Daoy (cell line): Measurements from ENCODE around the gene RAB25. TPM values are rescaled to one million over a fixed set of nuclear protein-coding genes. Genes with fewer than 3 reads are reported as not detected.

Experiments used
- DNase-seq: peaks from one replicate; pipeline ENCODE4 v3.0.0-alpha.2; 2015; ENCODE audit warnings: low read depth
- total RNA-seq: library from RNA; depleted of rRNA; stranded (reverse); fragments of >200 nt; shearing (Covaris generic); gene quantifications from 2 replicates; pipeline ENCODE4 v1.2.3, GENCODE V29; 2014; rRNA removed

The RAB25 gene
- total RNA-seq, 1 experiment from 2014 or later = not detected

GRCh38 chr1:156117414-156118176 is 56.6 kb downstream of the RAB25 start:
- no peak for DNase-seq

- no peak for DNase-seq
Measured at GRCh38 chr1:156118177-156118868, 57.4 kb downstream of the RAB25 start.

- peak; percentile 81 for DNase-seq
Measured at GRCh38 chr1:156119503-156120209, 58.7 kb downstream of the RAB25 start.

Other genes with a start within 250 kb of the RAB25 start
- 16.0 and 22.5 TPM in 2 replicates for gene GON4L, start 203.9 kb upstream of the RAB25 start, total RNA-seq
- 7.4 and 12.8 TPM in 2 replicates for gene SYT11, start 201.6 kb upstream of the RAB25 start, total RNA-seq
- 22.4 and 26.6 TPM in 2 replicates for gene RIT1, start 149.8 kb upstream of the RAB25 start, total RNA-seq
- gene KHDC4, start 126.7 kb upstream of the RAB25 start, total RNA-seq = 45.8 and 58.2 TPM in 2 replicates
- not detected in 2 replicates for gene RXFP4, start 119.5 kb upstream of the RAB25 start, total RNA-seq
- gene ARHGEF2, start 82.6 kb upstream of the RAB25 start, total RNA-seq = 66.0 and 67.8 TPM in 2 replicates
- gene SSR2, start 40.2 kb upstream of the RAB25 start, total RNA-seq = 657 and 799 TPM in 2 replicates
- 22.7 and 28.5 TPM in 2 replicates for gene UBQLN4, start 7.4 kb upstream of the RAB25 start, total RNA-seq
- gene LAMTOR2, start 6.4 kb upstream of the RAB25 start, total RNA-seq = 29.8 and 53.9 TPM in 2 replicates
- 5.3 and 12.8 TPM in 2 replicates for gene MEX3A, start 21.3 kb downstream of the RAB25 start, total RNA-seq
- gene LMNA, start 53.6 kb downstream of the RAB25 start, total RNA-seq = 708 and 737 TPM in 2 replicates
- 0.29 and 0.68 TPM in 2 replicates for gene SEMA4A, start 92.4 kb downstream of the RAB25 start, total RNA-seq
- gene SLC25A44, start 132.9 kb downstream of the RAB25 start, total RNA-seq = 14.0 and 15.1 TPM in 2 replicates
- 84.6 and 91.3 TPM in 2 replicates for gene PMF1, start 151.8 kb downstream of the RAB25 start, total RNA-seq
- gene BGLAP, start 181.0 kb downstream of the RAB25 start, total RNA-seq = 0.17 TPM in 1 of 2 replicates, not detected in the other
- 0.11 TPM in 1 of 2 replicates, not detected in the other for gene PAQR6, start 186.9 kb downstream of the RAB25 start, total RNA-seq
- gene SMG5, start 221.7 kb downstream of the RAB25 start, total RNA-seq = 59.9 and 61.0 TPM in 2 replicates
- gene TMEM79, start 223.2 kb downstream of the RAB25 start, total RNA-seq = 3.4 and 3.5 TPM in 2 replicates
- gene GLMP, start 234.5 kb downstream of the RAB25 start, total RNA-seq = 26.3 and 27.7 TPM in 2 replicates
- gene VHLL, start 238.1 kb downstream of the RAB25 start, total RNA-seq = not detected in 2 replicates